ENCODE measurements around the gene CPB1.
"Not testable (repeated sequence)": the region's sequence is repeated elsewhere in the genome, so short reads cannot be mapped to it uniquely, and the experiment has no call there.

The CPB1 gene

GRCh38 chr3:148827585-148827984 is at the start of gene CPB1:
TSS of gene CPB1 (plus strand) at chr3:148827811. CDS start at chr3:148827824, 13 bp downstream.
- no peak for DNase-seq

GRCh38 chr3:148778926-148779325 is 48.7 kb upstream of the CPB1 start:
- no peak for DNase-seq

- DNase-seq = not testable (repeated sequence)
These were observed 42.6 kb upstream of the CPB1 start for GRCh38 chr3:148785026-148785425.

- DNase-seq = not testable (repeated sequence)
These were observed 41.5 kb upstream of the CPB1 start for GRCh38 chr3:148786159-148786558.

GRCh38 chr3:148789146-148789545 is 38.5 kb upstream of the CPB1 start:
- no peak for DNase-seq

GRCh38 chr3:148789906-148790305 is 37.7 kb upstream of the CPB1 start:
- no peak for DNase-seq

GRCh38 chr3:148790370-148790769 is 37.2 kb upstream of the CPB1 start:
- DNase-seq = no peak

GRCh38 chr3:148790851-148791735 is 36.5 kb upstream of the CPB1 start:
- no peak for DNase-seq

- no peak for DNase-seq
These were observed 35.7 kb upstream of the CPB1 start for GRCh38 chr3:148791920-148792319.

- no peak for DNase-seq
These were observed 35.1 kb upstream of the CPB1 start for GRCh38 chr3:148792516-148792915.

GRCh38 chr3:148796799-148797198 is 30.8 kb upstream of the CPB1 start:
- DNase-seq = no peak

GRCh38 chr3:148797795-148798194 is 29.8 kb upstream of the CPB1 start:
- DNase-seq = no peak

- DNase-seq = no peak
These were observed 27.2 kb upstream of the CPB1 start for GRCh38 chr3:148800414-148800813.

GRCh38 chr3:148809835-148810234 is 17.8 kb upstream of the CPB1 start:
- no peak for DNase-seq

- DNase-seq = no peak
These were observed 12.1 kb upstream of the CPB1 start for GRCh38 chr3:148815316-148816110.

- DNase-seq = no peak
These were observed 11.2 kb upstream of the CPB1 start for GRCh38 chr3:148816427-148816826.

GRCh38 chr3:148816981-148817525 is 10.6 kb upstream of the CPB1 start:
- peak; percentile 54 to 89 for DNase-seq

- no peak for DNase-seq
These were observed 7.0 kb upstream of the CPB1 start for GRCh38 chr3:148820361-148821245.

GRCh38 chr3:148823026-148823425 is 4.6 kb upstream of the CPB1 start:
- DNase-seq = no peak

- no peak for DNase-seq
These were observed 2.1 kb upstream of the CPB1 start for GRCh38 chr3:148825476-148825875.

GRCh38 chr3:148828136-148828690 is 602 bp downstream of the CPB1 start:
- no peak for DNase-seq

GRCh38 chr3:148829926-148830325 is 2.3 kb downstream of the CPB1 start:
- no peak for DNase-seq

Measured in NCI-H1930 (cell line).